Measurements from ENCODE around the gene TENM3.
A peak's percentile ranks its signal among the peaks of the same experiment; 100 is the strongest.

Gene TENM3

DNA sequence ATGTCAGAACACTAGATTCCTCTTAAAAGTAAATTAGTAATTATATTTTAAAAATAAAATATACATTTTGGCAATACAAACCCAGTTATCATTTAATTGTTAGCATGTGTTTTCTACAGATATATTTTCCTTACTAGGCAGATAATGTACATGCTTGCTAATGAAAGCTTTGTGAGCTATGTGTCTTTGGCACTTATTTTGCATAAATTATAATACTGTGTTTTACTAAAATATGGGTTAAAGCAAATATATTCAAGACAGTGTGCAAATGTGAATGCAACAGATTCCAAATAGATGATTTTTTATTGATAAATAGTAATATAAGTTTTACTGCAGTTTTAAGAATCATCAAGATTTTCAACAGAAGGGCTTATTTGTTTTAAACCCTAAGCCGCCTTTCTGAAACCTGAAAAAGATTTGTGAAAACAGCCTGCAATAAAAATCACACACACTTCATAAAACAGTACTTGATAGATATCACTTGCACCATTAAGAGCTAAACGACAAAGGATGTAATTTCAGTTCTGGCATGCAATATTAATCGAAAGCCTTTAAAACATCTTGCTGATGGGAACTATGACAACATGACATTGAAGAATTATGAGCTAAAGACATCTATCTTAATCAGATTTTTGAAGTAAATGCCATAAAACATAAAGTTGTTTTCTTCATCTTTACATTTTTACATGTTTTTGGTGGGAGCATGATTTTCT, 340.7 kb downstream of the TENM3 start:
- DNase-seq, result no peak

DNA sequence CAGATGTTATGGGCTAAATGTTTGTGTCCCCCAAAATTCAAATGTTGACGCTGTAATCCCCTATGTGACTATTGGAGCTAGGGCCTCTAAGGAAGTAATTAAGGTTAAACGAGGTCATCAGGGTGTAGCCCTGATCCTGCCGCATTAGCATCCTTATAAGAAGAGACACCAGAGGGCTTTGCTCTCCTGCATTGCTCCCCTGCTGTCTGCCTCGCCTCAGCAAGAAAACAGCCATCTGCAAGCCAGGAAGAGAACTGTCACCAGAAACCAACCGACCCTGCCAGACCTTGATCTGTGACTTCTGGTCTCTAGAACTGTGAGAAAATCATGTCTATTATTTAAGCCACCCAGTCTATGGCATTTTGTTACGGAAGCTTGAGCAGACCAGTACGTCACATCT, 342.1 kb downstream of the TENM3 start:
- DNase-seq, result no peak

DNA sequence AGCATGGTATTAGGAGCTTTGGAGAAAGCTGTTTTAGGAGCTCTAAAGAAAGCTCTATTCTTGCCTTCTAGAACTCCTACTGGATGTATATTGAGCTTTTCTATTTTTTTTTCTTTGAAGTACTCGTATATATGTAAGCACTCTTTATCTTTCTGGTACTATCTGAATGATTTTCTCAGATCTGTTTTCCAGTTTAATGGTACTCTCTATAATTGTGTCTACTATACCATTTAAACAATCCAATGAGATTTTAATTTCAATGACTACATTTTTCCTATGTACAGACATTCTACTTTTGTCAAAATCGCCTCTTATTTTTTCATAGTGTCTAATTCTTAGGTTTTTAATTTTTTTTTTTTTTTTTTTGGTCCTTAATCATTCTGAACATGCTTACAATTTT, 345.9 kb downstream of the TENM3 start:
- DNase-seq, result no peak

DNA sequence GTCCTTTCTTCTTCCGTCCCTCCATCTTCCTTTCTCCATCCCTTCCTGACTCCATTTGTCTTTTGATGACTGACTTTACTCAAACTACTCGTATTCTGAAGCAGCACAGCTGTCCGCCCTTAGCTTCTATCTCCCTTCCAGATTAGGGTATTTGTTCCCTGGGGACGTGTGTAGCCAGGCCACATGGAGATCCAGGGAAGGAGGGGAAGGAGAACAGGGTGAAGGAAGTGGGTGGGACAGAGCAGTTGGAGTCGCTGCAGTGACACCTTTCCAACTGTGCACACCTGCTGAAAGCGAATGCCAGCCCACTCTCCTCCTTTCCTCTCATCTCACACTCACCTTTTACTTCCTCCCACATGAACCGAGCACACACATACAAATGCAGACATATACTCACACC, 350.2 kb downstream of the TENM3 start:
- no peak for DNase-seq

DNA sequence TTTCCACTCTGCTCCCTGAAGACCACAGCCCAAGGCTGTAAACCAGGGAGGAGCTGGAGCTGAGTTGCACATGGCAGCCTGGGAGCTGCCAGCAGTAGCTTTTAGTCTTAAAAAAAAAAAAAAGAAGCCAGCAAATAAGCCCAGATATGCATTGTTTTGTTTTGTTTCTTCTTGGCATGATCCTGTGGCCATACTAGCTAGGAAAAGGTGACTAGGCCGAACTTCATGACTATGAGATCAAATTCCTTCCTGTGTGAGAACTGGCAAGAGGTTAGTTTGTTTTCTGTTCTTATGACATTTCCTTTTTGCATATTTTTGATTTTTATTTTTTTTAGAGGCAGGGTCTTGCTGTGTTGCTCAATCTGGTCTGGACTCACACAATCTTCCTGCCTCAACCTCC, 350.7 kb downstream of the TENM3 start:
- DNase-seq, result no peak

DNA sequence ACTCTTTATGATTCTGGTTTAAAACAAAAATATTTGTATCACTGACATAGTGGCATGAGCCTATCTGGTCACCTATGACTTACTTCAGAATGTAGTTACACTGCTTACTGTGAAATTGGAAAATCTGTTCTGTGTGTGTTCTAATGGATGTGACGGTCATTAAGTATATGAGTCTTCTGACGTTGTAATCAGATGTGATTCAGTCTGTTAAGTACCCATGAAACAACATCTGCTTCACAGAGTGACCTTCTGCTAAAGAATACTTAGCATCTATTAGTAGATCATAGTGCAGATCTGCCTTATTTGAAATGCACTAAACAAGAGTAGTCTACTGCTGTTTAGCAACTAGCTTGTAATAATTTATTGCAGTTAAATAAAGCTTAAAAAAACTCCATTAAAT, 356.9 kb downstream of the TENM3 start:
- no peak for DNase-seq

DNA sequence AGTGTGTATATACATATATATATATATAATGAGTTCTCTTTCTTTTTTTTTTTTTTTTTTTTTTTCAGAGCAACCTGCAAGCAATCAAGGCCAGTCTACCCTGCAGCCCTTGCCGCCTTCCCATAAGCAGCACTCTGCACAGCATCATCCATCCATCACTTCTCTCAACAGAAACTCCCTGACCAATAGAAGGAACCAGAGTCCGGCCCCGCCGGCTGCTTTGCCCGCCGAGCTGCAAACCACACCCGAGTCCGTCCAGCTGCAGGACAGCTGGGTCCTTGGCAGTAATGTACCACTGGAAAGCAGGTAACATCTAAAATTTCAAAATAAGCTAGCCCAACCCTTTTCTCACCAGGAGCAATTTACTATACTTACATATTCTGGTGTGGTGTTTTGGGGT, 357.7 kb downstream of the TENM3 start:
- DNase-seq, result no peak

DNA sequence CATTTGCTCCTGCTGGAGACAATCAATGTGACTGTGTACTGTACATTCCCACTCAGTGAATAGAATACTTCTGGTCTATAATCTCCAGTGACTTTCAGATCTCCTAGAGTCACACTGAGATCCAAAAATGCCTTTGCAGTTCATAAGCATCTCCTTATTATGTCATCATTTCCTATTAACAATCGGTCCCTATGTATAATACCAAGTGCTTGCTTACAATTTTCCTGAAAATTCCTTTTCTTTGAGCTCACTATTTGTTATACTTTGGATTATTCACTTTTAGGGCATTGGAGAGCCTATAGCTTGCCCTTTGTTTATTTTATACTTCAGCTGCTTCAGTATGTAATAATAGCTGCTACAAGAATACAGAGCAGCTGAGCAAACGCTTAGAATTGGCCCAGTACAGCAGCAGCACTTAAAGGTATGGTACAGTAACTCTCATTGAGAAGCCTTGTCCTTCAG, 361.0 kb downstream of the TENM3 start:
- DNase-seq, result peak; percentile 23 to 55

DNA sequence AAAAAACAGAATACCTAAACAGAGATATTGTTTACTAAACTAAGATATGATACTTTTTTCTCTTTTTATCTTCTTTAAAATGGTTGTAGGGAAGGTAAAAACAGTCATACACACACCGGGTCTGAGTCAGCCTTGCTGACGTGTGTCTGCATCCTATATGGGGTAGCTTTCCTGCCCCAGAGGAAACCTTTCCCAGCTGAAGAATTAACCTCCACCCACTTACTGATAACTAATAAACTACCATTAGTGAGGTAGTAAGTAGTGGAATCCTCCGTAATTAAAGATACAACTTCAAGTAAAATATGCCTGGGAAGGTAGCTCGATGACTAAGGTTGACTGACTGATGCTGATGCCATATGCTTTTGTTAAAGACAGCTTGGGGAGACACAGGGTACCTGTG, 361.8 kb downstream of the TENM3 start:
- no peak for DNase-seq

DNA sequence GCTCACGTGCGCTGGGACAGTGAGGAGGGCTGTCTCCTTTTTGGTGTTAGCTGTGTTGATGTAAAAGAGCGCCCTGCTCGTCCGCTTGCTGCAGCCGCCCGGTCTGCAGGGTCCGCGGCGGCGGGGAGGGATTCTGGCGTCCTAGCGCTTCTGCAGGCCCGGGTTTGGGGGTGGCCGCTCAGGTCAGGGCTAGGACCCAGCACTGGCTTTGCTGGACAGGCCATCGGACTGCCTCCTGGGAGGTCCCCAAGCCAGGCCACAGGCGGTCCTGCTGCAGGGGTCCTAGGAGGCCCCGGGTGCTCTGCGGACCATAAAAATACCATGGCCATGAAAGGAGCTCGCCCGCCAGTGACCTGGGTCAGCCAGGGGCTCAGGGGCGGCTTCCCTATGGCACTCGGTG, 365.3 kb downstream of the TENM3 start:
- DNase-seq, result no peak

DNA sequence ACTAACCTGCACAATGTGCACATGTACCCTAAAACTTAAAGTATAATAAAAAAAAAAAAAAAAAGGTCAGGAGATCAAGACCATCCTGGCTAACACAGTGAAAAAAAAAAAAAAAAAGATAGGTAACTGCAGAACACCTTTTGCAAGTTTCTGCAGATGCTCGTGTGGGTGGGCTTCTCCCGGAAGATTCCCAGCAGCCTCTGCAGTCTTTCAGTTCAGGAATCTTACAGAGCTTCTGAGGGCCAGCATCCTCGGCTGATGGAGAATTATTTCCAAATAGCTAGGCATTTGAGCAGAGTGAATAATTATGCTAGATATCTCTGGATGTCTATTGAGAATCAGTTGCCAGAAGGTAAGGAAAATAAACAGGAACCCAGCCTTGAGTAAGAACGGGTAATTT, 373.3 kb downstream of the TENM3 start:
- DNase-seq, result no peak

DNA sequence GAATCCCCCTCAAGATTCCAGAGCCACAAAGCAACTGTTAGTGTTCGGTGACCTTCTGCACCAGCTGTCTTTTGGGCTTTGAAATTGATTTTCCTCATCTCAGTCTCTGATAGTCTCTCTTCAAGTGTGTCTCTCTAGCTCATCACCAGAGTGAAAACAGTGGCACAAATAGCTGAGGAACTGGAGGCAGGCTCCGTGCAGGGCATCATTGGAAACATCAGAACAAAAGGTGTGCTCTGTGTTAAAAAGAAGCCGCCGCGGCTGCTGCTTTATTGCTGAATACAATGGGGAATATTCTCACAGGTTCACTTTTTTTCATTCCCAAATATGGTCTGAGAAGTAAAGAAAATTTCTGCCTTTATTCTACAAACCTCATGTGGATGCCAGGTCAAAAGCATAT, 376.5 kb downstream of the TENM3 start:
- no peak for DNase-seq

DNA sequence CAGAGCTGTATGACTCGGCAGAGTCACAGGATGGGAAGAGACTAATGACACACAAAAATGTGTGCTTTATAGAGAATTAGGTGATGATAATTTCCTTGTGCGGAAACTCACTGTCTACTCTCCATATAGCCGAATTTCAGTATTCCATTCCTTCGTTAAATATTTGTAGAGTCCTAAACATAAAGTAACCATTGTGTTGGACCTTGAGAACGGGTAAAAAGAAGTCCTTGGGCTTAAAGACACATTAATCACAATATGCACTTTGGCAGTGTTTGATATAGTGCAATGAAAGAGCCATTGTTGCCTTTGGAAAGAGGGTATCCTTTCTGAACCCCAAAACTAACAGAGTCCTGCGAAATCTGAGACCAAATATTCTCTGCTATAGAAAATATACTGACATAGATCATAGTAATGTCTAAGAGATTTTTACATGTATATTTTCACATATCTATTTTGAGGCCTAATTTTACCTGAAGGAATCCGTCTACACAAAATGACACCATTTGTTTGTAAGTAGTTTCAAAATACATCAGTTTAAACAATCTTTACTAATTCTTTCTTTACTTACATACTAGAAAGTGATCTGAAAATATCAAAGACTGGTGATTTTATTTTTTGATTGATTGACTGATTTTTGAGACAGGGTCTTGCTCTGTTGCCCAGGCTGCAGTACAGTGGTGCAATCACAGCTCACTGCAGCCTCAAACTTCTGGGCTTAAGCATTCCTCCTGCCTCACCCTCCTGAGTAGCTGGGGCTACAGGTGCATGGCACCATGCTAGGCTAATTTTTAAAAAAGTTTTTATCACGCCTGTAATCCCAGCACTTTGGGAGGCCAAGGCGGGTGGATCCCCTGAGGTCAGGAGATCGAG, 377.1 kb downstream of the TENM3 start:
- DNase-seq, result no peak

DNA sequence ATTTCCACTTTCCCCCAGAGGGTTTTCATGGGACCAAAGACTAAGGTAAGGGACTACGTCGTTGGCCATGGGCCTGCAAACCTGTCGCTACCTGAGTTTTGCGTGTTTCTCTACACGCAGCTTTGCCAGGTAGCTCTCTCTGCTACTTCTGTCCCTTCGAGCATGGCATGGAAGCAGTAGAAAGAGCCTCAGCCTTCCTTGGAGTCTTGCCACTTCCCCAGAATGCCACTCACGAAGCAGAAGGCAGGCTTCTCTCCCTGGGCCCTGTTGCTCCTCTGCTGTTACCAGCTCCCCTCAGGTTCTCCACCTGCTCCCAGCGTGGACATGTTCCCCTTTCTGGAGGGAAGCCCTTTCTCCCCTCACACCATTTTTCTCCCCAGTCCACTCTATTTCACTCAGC, 381.1 kb downstream of the TENM3 start:
- no peak for DNase-seq

DNA sequence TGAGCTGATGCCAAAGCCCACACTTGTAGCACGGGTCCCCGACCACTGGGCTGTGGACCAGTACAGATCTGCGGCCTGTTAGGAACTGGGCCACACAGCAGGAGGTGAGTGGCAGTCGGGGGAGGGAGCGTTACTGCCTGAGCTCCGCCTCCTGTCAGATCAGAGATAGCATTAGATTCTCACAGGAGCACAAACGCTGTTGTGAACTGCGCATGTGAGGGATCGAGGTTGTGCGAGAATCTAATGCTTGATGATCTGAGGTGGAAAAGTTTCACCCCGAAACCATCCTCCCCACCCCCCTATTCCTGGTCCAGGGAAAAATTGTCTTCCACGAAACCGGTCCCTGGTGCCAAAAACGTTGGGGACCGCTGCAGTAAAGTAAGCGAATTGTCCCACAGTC, 382.0 kb downstream of the TENM3 start:
- no peak for DNase-seq

DNA sequence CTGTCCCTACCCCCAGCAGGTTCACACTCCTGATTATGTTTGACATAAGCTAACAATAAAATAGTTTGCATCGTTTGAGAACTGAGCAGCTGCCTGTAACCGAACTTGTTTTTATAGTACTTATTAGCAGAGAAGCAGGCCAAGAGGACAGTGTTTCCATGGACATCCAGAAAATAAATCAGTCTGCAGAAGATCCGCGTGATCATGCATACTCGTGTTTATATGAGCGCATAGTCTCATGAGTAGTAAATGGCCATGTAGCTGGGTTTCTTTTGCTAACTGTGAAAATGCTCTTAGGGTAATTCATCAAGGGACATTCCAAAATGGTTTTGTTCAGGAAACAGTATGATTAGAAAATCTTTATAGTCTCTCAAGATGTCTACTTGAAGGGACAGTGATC, 384.8 kb downstream of the TENM3 start:
- no peak for DNase-seq

DNA sequence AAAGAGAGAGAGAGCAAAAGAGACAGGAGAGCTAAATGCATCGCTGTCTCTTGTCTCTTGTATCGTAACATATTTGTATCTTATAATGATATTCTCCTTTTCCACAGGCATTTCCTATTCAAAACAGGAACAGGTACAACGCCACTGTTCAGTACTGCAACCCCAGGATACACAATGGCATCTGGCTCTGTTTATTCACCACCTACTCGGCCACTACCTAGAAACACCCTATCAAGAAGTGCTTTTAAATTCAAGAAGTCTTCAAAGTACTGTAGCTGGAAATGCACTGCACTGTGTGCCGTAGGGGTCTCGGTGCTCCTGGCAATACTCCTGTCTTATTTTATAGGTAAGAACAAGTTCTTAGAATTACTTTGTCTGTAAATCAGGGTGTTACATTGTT, 385.3 kb downstream of the TENM3 start:
- DNase-seq, result no peak

DNA sequence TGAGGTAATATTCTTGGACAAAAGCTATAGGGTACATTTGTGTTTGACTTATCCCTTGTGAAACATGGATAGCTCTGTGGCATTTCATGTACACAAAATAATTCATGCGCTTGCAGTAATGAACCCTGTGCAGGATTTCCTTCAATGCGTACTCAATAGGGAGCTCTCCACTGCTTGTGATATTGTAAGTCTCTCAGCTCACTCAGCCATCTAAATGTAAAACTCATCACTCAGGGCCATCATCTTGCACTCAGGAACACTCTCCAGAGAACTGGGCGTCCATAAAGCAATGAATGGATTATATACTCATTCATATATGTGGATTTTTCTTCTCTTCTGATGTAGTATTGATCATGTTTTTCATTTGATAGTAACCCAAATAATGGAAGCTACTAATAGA, 385.9 kb downstream of the TENM3 start:
- DNase-seq, result no peak

DNA sequence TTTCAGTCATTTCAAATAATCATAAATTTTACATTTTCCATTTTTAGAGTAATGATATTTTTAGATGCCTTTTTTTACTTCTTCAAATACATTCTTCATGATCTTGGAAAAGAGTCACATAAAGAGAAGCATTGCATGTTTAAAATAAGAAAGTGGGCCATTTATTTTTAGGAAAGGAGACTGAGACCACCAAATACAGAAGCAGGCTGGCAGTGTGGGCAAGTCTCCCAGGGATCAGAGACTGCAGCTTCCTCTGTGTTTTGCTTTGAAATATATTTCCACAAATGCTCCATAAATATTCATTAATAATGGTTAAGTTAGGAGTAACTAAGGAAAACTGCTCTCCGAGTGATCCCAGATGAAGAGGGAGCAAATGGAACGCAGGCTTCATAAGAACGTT, 397.3 kb downstream of the TENM3 start:
- DNase-seq, result no peak

DNA sequence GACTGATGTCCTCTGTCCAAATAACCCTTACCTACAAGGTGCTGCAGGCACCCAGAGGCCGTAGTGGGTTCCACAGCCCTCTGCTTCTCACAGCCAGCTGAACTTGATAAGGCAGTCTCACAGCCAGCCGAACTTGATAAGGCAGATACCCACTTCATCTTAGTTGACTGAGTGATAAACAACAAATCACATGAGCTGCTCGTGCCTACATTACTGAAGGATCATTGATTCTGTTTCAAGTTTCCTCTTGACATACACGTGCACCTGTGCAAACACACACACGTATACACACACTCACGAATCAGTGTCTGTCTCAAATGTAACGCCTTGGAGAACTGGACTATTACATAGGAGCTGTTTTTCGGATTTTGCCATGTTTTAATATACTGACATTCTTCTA, 397.7 kb downstream of the TENM3 start:
- DNase-seq, result no peak

DNA sequence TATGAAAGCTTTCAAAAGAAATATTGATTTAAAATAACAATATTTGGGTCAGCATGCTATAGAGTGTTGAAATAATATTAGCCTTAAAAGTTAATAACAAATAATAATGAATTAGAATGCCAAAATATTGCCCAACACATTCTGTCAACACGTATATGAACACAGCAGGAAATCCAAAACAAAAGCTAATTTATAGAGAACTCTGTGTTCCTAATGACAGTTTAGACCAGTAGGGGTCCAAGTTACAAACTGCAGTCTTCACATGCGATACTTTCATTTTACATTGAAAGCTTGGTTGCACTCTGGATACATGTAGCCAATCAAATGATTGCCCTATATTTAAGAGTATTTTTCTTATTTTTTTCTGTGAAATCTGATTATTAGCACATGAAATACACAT, 399.6 kb downstream of the TENM3 start:
- DNase-seq, result no peak

DNA sequence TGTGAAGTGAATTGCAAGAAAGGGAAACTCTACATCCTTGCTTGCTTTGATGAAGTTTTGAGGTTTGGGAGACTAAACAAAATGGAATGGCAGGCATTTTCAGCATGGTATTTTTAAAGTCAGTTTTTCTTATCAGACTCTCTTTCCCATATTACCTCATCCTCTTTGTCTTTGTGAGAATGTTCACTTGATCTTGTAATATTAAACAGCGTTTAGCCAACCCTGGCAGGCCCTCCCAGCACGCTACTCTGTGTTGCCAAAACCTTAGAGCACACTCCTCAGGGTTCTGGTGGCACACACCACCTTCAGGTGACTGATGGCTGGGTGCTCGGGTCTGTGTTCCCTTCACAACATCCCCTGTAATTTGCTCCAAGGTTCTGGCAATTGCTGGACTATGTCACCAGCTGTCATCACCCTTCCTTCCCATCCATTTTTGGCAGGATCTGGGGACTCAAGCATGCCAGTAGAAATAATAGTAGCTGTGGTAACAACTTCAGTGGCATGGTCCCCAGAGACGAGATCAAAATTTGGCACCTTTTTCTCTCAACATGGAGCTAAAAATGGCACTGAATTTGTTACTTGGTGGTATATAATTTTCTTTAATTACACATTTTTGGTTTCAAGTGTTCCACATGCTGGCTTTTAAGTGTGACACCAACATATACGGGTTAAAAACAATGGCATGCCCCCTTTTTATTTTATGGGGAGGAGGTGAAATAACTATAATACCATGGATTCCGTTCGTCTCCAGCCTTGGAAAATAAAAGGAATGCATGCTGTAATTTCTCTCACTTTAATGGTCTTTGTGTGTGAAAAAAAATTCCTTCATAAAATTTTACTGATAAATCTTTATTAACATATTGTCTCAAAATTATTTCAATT, 400.8 kb downstream of the TENM3 start:
- DNase-seq, result no peak

DNA sequence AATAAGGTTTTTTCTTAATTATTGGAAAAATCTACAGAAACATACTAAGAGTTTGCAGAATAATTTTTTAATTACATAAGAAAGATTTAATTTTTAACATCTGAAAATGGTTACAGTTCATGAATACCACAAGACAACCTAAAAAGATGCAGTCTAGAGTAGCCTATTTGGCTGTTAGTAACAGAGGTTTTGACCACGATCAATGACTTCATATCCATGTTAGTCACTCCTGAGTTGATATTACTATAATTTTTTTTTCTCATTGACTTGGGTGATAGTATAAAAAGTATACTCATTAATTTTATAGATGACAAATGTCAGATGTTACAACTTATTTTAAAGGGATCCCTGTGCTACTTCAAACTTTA, 401.5 kb downstream of the TENM3 start:
- no peak for DNase-seq

DNA sequence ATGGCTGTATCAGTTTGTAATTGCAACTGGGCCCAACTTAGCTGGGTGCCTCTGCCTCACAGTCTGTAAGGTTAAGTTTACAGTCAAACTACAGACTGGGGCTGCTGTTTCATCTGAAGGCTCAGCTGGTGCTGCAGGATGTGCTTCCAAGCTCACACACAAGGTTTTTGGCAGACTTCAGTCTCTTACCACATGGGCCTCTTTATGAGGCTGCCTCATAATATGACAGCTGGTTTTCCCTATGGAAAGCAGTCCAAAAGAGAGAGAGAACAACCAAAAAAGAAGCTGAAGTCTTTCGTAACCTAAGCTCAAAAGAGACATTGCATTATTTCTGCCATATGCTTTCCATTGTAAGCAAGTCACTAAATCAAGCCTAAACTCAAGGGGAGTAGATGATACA, 402.3 kb downstream of the TENM3 start:
- no peak for DNase-seq

Measured in NCI-H1930 (cell line).